Ascending aorta (tissue), 2 donors: ENCODE data around the gene PERCC1. TPM values are rescaled to one million over a fixed set of nuclear protein-coding genes. Genes with fewer than 3 reads are reported as not detected.
A peak's percentile ranks its signal among the peaks of the same experiment; 100 is the strongest.

Experiments
- DNase-seq, 2 donors: peaks; one replicate each; pipeline ENCODE4 v3.0.0-alpha.2; 2019; ENCODE audit warnings: low spot score in 2 of 2
- H3K27ac ChIP-seq, 2 donors: fragments of 200-600 bp; sonication (generic); one replicate each; pipeline ENCODE4 v1.5.1; 2016 to 2017; ENCODE audit warnings: mild to moderate bottlenecking in 1 of 2
- H3K27me3 ChIP-seq: fragments of 200-600 bp; sonication (generic); one replicate; pipeline ENCODE4 v1.5.1; 2017
- H3K36me3 ChIP-seq, 2 donors: fragments of 200-600 bp; sonication (generic); one replicate each; pipeline ENCODE4 v1.5.1; 2016
- H3K4me1 ChIP-seq, 2 donors: fragments of 200-600 bp; sonication (generic); one replicate each; pipeline ENCODE4 v1.5.1; 2016 to 2017; ENCODE audit warnings: mild to moderate bottlenecking in 1 of 2
- H3K4me3 ChIP-seq, 2 donors: fragments of 200-600 bp; sonication (generic); one replicate each; pipeline ENCODE4 v1.5.1; 2016 to 2017; ENCODE audit warnings: mild to moderate bottlenecking in 1 of 2
- H3K9me3 ChIP-seq, 2 donors: fragments of 200-600 bp; sonication (generic); one replicate each; pipeline ENCODE4 v1.5.1; 2016
- CTCF ChIP-seq, 3 experiments: fragments of 200-600 bp in 2 of 3; fragments of 450-650 bp in 1 of 3; sonication (generic) in 2 of 3; IDR thresholded peaks; one replicate each; pipeline ENCODE4 v1.5.1; 2016 to 2019; ENCODE audit warnings: antibody characterized with exemption in 3 of 3, mild to moderate bottlenecking in 1 of 3, moderate library complexity in 1 of 3
- intact Hi-C: fragments of 100-400 bp; cut with DNase I; formaldehyde crosslinking; loops from one replicate; pipeline ENCODE4 v1.15.1; 2023
- total RNA-seq: library from RNA; depleted of rRNA; stranded (reverse); fragments of >200 nt; gene quantifications from one replicate; pipeline ENCODE4 v1.1.0, GENCODE V29; 2016

Gene PERCC1
- total RNA-seq, 1 donor from 2014 or later, result not detected

- peaks cover 53 to 65% of the 10 kb centered on the region in 2 donors for H3K36me3 ChIP-seq
- H3K4me3 ChIP-seq, result no peak overlapping the region
- intact Hi-C loops, result loop anchor here (10.0 kb wide), 1 partner anchor 1273 kb away; no protein-coding TSS in a partner anchor
- H3K27me3 ChIP-seq, result no peaks in the 10 kb centered on the region
- DNase-seq, result no peak
- H3K4me1 ChIP-seq, result no peaks in the 10 kb centered on the region
- H3K27ac ChIP-seq, result no peak overlapping the region
- no peak for TF ChIP-seq CTCF (IDR thresholded peaks at IDR 0.05)
- no peaks in the 10 kb centered on the region for H3K9me3 ChIP-seq
Measured at GRCh38 chr16:1401758-1402154, 29.1 kb upstream of the PERCC1 start.

- H3K4me3 ChIP-seq, result no peak overlapping the region
- H3K36me3 ChIP-seq, result peaks cover 50 to 63% of the 10 kb centered on the region in 2 donors
- intact Hi-C loops, result loop anchor here (10.0 kb wide), 1 partner anchor 1272 kb away; no protein-coding TSS in a partner anchor
- TF ChIP-seq CTCF (IDR thresholded peaks at IDR 0.05), result no peak
- no peaks in the 10 kb centered on the region for H3K9me3 ChIP-seq
- H3K4me1 ChIP-seq, result no peaks in the 10 kb centered on the region
- H3K27me3 ChIP-seq, result no peaks in the 10 kb centered on the region
- H3K27ac ChIP-seq, result no peak overlapping the region
- DNase-seq, result no peak
Measured at GRCh38 chr16:1403036-1403435, 27.8 kb upstream of the PERCC1 start.

- H3K4me1 ChIP-seq, result peaks cover 0 to 5% of the 10 kb centered on the region in 2 donors
- intact Hi-C loops, result loop anchor here (10.0 kb wide), 1 partner anchor 1271 kb away; no protein-coding TSS in a partner anchor
- H3K27me3 ChIP-seq, result no peaks in the 10 kb centered on the region
- H3K4me3 ChIP-seq, result no peak overlapping the region
- no peak for TF ChIP-seq CTCF (IDR thresholded peaks at IDR 0.05)
- no peak for DNase-seq
- no peaks in the 10 kb centered on the region for H3K9me3 ChIP-seq
- H3K27ac ChIP-seq, result no peak overlapping the region
- H3K36me3 ChIP-seq, result peaks cover 44 to 58% of the 10 kb centered on the region in 2 donors
Measured at GRCh38 chr16:1403733-1404132, 27.1 kb upstream of the PERCC1 start.

GRCh38 chr16:1407753-1408152 is 23.1 kb upstream of the PERCC1 start:
- intact Hi-C loops, result loop anchor here (2.0 to 10.0 kb wide), 3 partner anchors 29 to 1267 kb away; no protein-coding TSS in a partner anchor

GRCh38 chr16:1408171-1408837 is 22.6 kb upstream of the PERCC1 start:
- intact Hi-C loops, result loop anchor here (2.0 to 10.0 kb wide), 3 partner anchors 30 to 1266 kb away; no protein-coding TSS in a partner anchor
- no peak for TF ChIP-seq CTCF (IDR thresholded peaks at IDR 0.05)
- H3K4me1 ChIP-seq, result peaks cover 0 to 5% of the 10 kb centered on the region in 2 donors

More at GRCh38 chr16:1407753-1408152, 23.1 kb upstream of the PERCC1 start:
- TF ChIP-seq CTCF (IDR thresholded peaks at IDR 0.05), result no peak
- Histone ChIP-seq H3K9me3 (no peaks in the 10 kb centered on the region), H3K27me3 (no peaks in the 10 kb centered on the region), H3K27ac (peak overlapping the region; percentile 28 to 54), H3K4me3 (peak overlapping the region; percentile 42 to 64), H3K36me3 (peaks cover 9 to 27% of the 10 kb centered on the region in 2 donors), H3K4me1 (peaks cover 0 to 5% of the 10 kb centered on the region in 2 donors)
- no peak for DNase-seq

More at GRCh38 chr16:1408171-1408837, 22.6 kb upstream of the PERCC1 start:
- peaks cover 5 to 21% of the 10 kb centered on the region in 2 donors for H3K36me3 ChIP-seq
- peak; percentile 71 to 97 for DNase-seq
- H3K4me3 ChIP-seq, result peak overlapping the region; percentile 42 to 64
- H3K27ac ChIP-seq, result peak overlapping the region; percentile 29 to 54
- no peaks in the 10 kb centered on the region for H3K9me3 ChIP-seq
- no peaks in the 10 kb centered on the region for H3K27me3 ChIP-seq
